HEK293 (cell line): ENCODE measurements around the gene OR10AD1.
A peak's percentile ranks its signal among the peaks of the same experiment; 100 is the strongest.

Experiments
- CTCF ChIA-PET: fragments of 350-600 bp; formaldehyde crosslinking; extraction: SDS; loops from one replicate; lab custom pipeline; 2021; ENCODE audit warnings: antibody characterized with exemption; lab: Yijun Ruan, JAX
- POLR2A ChIA-PET: fragments of 300-600 bp; formaldehyde crosslinking; extraction: SDS; loops from one replicate; lab custom pipeline; 2020; ENCODE audit warnings: antibody characterized with exemption, inconsistent platforms; lab: Yijun Ruan, JAX
- H3K27ac ChIP-seq: fragments of 200-500 bp; sonication (Bioruptor generic); 2 replicates; pipeline ENCODE4 v1.5.1; 2014; ENCODE audit warnings: low read depth, low read length, control low read depth, inconsistent platforms; ENCODE audit errors: extremely low read depth
- H3K36me3 ChIP-seq, 2 experiments: fragments of 200-500 bp in 1 of 2; sonication (Bioruptor generic) in 1 of 2; 1 replicate in 1 of 2; 2 replicates in 1 of 2; pipeline ENCODE4 v1.5.1; 2014 to 2017; ENCODE audit warnings: inconsistent platforms in 2 of 2, low read length in 2 of 2; ENCODE audit not compliant: control insufficient read depth in 2 of 2, insufficient read depth in 1 of 2
- H3K4me1 ChIP-seq: fragments of 200-500 bp; sonication (Bioruptor generic); 2 replicates; pipeline ENCODE4 v1.5.1; 2014; ENCODE audit warnings: mild to moderate bottlenecking, low read length, inconsistent platforms; ENCODE audit not compliant: control insufficient read depth, insufficient read depth
- H3K4me3 ChIP-seq: 2 replicates; pipeline ENCODE4 v1.5.1; 2011; ENCODE audit warnings: low read depth, mild to moderate bottlenecking, control low read depth, low read length, moderate library complexity
- H3K9me3 ChIP-seq: fragments of 200-500 bp; sonication (Bioruptor generic); 2 replicates; pipeline ENCODE4 v1.5.1; 2014; ENCODE audit warnings: low read depth, low read length, inconsistent platforms; ENCODE audit not compliant: control insufficient read depth, insufficient read depth
- BCL6B ChIP-seq: fragments of 450-650 bp; formaldehyde crosslinking; IDR thresholded peaks from 2 replicates; pipeline ENCODE4 v1.5.1; 2017; ENCODE audit warnings: missing biosample characterization, missing genetic modification characterization
- CTCF ChIP-seq: fragments of 450-650 bp; formaldehyde crosslinking; IDR thresholded peaks from 2 replicates; pipeline ENCODE4 v1.5.1; 2016; ENCODE audit warnings: missing biosample characterization, missing genetic modification characterization
- PRDM1 ChIP-seq: fragments of 450-650 bp; formaldehyde crosslinking; IDR thresholded peaks from 2 replicates; pipeline ENCODE4; 2016; ENCODE audit warnings: missing biosample characterization, missing genetic modification characterization
- REPIN1 ChIP-seq: fragments of 450-650 bp; formaldehyde crosslinking; IDR thresholded peaks from 2 replicates; pipeline ENCODE4 v1.5.1; 2017; ENCODE audit warnings: missing biosample characterization, missing genetic modification characterization, low read depth
- ZBTB20 ChIP-seq: fragments of 450-650 bp; formaldehyde crosslinking; IDR thresholded peaks from 2 replicates; pipeline ENCODE4 v1.5.1; 2016; ENCODE audit warnings: missing biosample characterization, missing genetic modification characterization
- ZEB2 ChIP-seq: fragments of 450-650 bp; formaldehyde crosslinking; IDR thresholded peaks from 2 replicates; pipeline ENCODE4 v1.5.1; 2016; ENCODE audit warnings: missing biosample characterization, missing genetic modification characterization
- ZNF23 ChIP-seq: fragments of 450-650 bp; formaldehyde crosslinking; IDR thresholded peaks from 2 replicates; pipeline ENCODE4 v1.5.1; 2016; ENCODE audit warnings: missing biosample characterization, missing genetic modification characterization, borderline replicate concordance
- ZNF239 ChIP-seq: fragments of 450-650 bp; formaldehyde crosslinking; IDR thresholded peaks from 2 replicates; pipeline ENCODE4 v1.5.1; 2016; ENCODE audit warnings: missing biosample characterization, missing genetic modification characterization
- ZNF335 ChIP-seq: fragments of 450-650 bp; formaldehyde crosslinking; conservative IDR thresholded peaks from 2 replicates; pipeline ENCODE4 v1.5.1; 2016; ENCODE audit warnings: missing biosample characterization, missing genetic modification characterization
- ZNF394 ChIP-seq: fragments of 450-650 bp; formaldehyde crosslinking; IDR thresholded peaks from 2 replicates; pipeline ENCODE4 v1.5.1; 2016; ENCODE audit warnings: missing biosample characterization, missing genetic modification characterization, mild to moderate bottlenecking, moderate library complexity, borderline replicate concordance
- ZNF571 ChIP-seq: fragments of 450-650 bp; formaldehyde crosslinking; IDR thresholded peaks from 2 replicates; pipeline ENCODE4 v1.5.0; 2017; ENCODE audit warnings: missing biosample characterization, missing genetic modification characterization
- ZNF580 ChIP-seq: fragments of 450-650 bp; formaldehyde crosslinking; IDR thresholded peaks from 2 replicates; pipeline ENCODE4 v1.5.1; 2016; ENCODE audit warnings: missing biosample characterization, missing genetic modification characterization
- ZNF596 ChIP-seq: fragments of 450-650 bp; IDR thresholded peaks from 2 replicates; pipeline ENCODE4 v1.5.0; 2018; ENCODE audit warnings: missing biosample characterization, mild to moderate bottlenecking, missing genetic modification characterization, moderate library complexity
- ZNF626 ChIP-seq: fragments of 450-650 bp; sonication (Bioruptor Pico); formaldehyde crosslinking; IDR thresholded peaks from 2 replicates; pipeline ENCODE4 v1.5.1; 2018; ENCODE audit warnings: missing biosample characterization, missing genetic modification characterization, inconsistent platforms
- ZNF664 ChIP-seq: fragments of 450-650 bp; formaldehyde crosslinking; IDR thresholded peaks from 2 replicates; pipeline ENCODE4 v1.5.1; 2016; ENCODE audit warnings: missing biosample characterization, missing genetic modification characterization
- ZNF704 ChIP-seq: fragments of 450-650 bp; formaldehyde crosslinking; IDR thresholded peaks from 2 replicates; pipeline ENCODE4 v1.5.1; 2016; ENCODE audit warnings: missing biosample characterization, missing genetic modification characterization

Gene OR10AD1

GRCh38 chr12:48197549-48197970 is 5.5 kb downstream of the OR10AD1 start (continued):
- TF ChIP-seq BCL6B (tag by site-specific recombination) (no peak), ZBTB20 (tag by site-specific recombination) (0 out of 2 replicates have a peak, but pooled peaks have one; percentile 15), REPIN1 (tag by site-specific recombination) (peak; percentile 71; the same call in 1 of the 2 replicates), ZNF580 (tag by site-specific recombination) (no peak), ZNF626 (no peak), ZNF664 (tag by site-specific recombination) (0 out of 2 replicates have a peak, but pooled peaks have one; percentile 30), ZEB2 (tag by site-specific recombination) (peak; percentile 69; the same call in 1 of the 2 replicates), ZNF596 (tag by site-specific recombination) (no peak), ZNF394 (tag by site-specific recombination) (peak; percentile 11; the same call in 1 of the 2 replicates), ZNF23 (tag by site-specific recombination) (no peak), CTCF (tag by site-specific recombination) (peak; percentile 63)

- Histone ChIP-seq H3K9me3 (no peaks in the 10 kb centered on the region), H3K4me3 (no peak overlapping the region), H3K36me3 (no peaks in the 10 kb centered on the region), H3K4me1 (peaks cover 15% of the 10 kb centered on the region), H3K27ac (no peak overlapping the region)
- CTCF ChIA-PET: interaction anchor here (0.8 to 1.2 kb wide), 3 partner anchors 18 to 359 kb away, joined by 3 to 6 read pairs (median 4); no protein-coding TSS in a partner anchor
- TF ChIP-seq ZNF571 (tag by site-specific recombination) (no peak), PRDM1 (tag by site-specific recombination) (peak; percentile 31; the same call in 1 of the 2 replicates)
- POLR2A ChIA-PET: interaction anchor here (0.6 kb wide), 1 partner anchor 168 kb away, joined by 5 read pairs; no protein-coding TSS in a partner anchor
Measured at GRCh38 chr12:48194799-48195201, 8.3 kb downstream of the OR10AD1 start.

GRCh38 chr12:48193623-48194022 is 9.5 kb downstream of the OR10AD1 start:
- ChIA-PET CTCF (interaction anchor here (0.6 to 1.5 kb wide), 3 partner anchors 65 to 544 kb away, joined by 3 to 7 read pairs (median 4); no protein-coding TSS in a partner anchor), POLR2A (interaction anchor here (0.6 kb wide), 1 partner anchor 289 kb away, joined by 3 read pairs; the partner anchor contains the start of gene VDR)
- TF ChIP-seq ZNF239 (tag by site-specific recombination): no peak
- TF ChIP-seq ZNF335 (tag by site-specific recombination): peak; percentile 75
- no peak for TF ChIP-seq ZNF704 (tag by site-specific recombination)
- Histone ChIP-seq H3K27ac (no peak overlapping the region), H3K9me3 (no peaks in the 10 kb centered on the region), H3K36me3 (no peaks in the 10 kb centered on the region), H3K4me1 (0 out of 2 replicates have a peak, but pooled peaks cover 4% of the 10 kb centered on the region), H3K4me3 (no peak overlapping the region)
